ENCODE data around the gene TMEM132A. TPM values are rescaled to one million over a fixed set of nuclear protein-coding genes. Genes with fewer than 3 reads are reported as not detected.

TMEM132A gene
- total and polyA plus RNA-seq, 4 donors, result 1.6 to 8.9 (median 3.5) TPM

DNA sequence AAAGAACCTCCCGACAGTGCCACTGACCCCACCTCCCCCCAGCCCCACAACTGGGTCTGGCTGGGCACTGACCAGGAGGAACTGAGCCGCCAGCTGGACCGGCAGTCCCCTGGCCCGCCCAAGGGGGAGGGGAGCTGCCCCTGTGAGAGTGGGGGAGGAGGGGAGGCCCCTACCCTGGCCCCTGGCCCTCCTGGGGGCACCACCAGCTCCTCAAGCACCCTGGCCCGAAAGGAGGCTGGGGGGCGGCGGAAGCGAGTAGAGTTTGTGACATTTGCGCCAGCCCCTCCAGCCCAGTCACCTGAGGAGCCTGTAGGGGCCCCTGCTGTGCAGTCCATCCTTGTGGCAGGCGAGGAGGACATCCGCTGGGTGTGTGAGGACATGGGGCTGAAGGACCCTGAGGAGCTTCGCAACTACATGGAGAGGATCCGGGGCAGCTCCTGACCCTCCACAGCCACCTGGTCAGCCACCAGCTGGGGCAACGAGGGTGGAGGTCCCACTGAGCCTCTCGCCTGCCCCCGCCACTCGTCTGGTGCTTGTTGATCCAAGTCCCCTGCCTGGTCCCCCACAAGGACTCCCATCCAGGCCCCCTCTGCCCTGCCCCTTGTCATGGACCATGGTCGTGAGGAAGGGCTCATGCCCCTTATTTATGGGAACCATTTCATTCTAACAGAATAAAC lies 12.3 kb downstream of the TMEM132A start:
- DNase-seq (peak in 1 of 2 donors; percentile 71), ATAC-seq (ENCODE audit: low FRiP score) (no peak)
- Histone ChIP-seq H3K9me3 (ENCODE audit: control insufficient read depth, low read length) (no peaks in the 10 kb centered on the region), H3K4me1 (ENCODE audit: control insufficient read depth in 1 of 2, insufficient read depth in 2 of 2, low read length in 2 of 2) (no peaks in the 10 kb centered on the region), H3K27ac (ENCODE audit: low read depth in 1 of 2, low read length in 2 of 2) (no peak overlapping the region), H3K36me3 (ENCODE audit: control insufficient read depth in 1 of 2, insufficient read depth in 2 of 2, low read length in 1 of 2) (peaks cover 0 to 2% of the 10 kb centered on the region in 2 donors), H3K27me3 (ENCODE audit: control insufficient read depth in 1 of 2, insufficient read depth in 2 of 2, low read length in 1 of 2) (no peaks in the 10 kb centered on the region), H3K4me3 (ENCODE audit: low read length in 2 of 2) (no peak overlapping the region)
- intact Hi-C loops (cut with DNase I), result no loop called here
- 89 to 90% methylated on average over 17 to 18 of the region's 18 CpGs for WGBS, 2 donors

DNA sequence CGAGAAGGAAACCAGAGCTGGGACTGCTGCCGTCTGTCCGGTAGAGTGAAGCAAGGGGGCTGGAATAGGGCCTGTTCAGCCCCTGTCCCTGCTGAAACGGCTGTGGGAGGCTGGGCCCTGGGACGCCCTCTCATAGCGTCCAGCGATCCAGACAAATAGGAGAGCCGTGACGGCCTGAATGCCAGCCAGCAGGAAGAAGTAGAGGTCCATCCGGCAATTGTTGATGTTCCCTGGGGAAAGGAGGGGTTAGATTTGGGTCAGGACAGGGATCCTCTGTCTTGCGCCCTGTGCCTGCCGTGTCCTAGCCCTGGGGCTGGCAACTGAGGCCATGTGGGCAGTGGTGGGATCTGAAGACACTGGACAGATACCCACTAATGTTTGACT lies 12.9 kb downstream of the TMEM132A start:
- no peaks in the 10 kb centered on the region for H3K4me1 ChIP-seq (ENCODE audit: control insufficient read depth in 1 of 2, insufficient read depth in 2 of 2, low read length in 2 of 2)
- no peaks in the 10 kb centered on the region for H3K9me3 ChIP-seq (ENCODE audit: control insufficient read depth, low read length)
- WGBS, 2 donors, result 67 to 73% methylated on average over 12 of the region's 12 CpGs
- H3K4me3 ChIP-seq (ENCODE audit: low read length in 2 of 2), result no peak overlapping the region
- ATAC-seq (ENCODE audit: low FRiP score) (no peak), DNase-seq (no peak)
- intact Hi-C loops (cut with DNase I), result no loop called here
- H3K27me3 ChIP-seq (ENCODE audit: control insufficient read depth in 1 of 2, insufficient read depth in 2 of 2, low read length in 1 of 2), result no peaks in the 10 kb centered on the region
- H3K27ac ChIP-seq (ENCODE audit: low read depth in 1 of 2, low read length in 2 of 2), result no peak overlapping the region
- H3K36me3 ChIP-seq (ENCODE audit: control insufficient read depth in 1 of 2, insufficient read depth in 2 of 2, low read length in 1 of 2), result peaks cover 0 to 2% of the 10 kb centered on the region in 2 donors

- Histone ChIP-seq H3K4me1 (ENCODE audit: control insufficient read depth in 1 of 2, insufficient read depth in 2 of 2, low read length in 2 of 2) (no peaks in the 10 kb centered on the region), H3K4me3 (ENCODE audit: low read length in 2 of 2) (no peak overlapping the region), H3K27ac (ENCODE audit: low read depth in 1 of 2, low read length in 2 of 2) (no peak overlapping the region), H3K36me3 (ENCODE audit: control insufficient read depth in 1 of 2, insufficient read depth in 2 of 2, low read length in 1 of 2) (peaks cover 0 to 2% of the 10 kb centered on the region in 2 donors), H3K27me3 (ENCODE audit: control insufficient read depth in 1 of 2, insufficient read depth in 2 of 2, low read length in 1 of 2) (no peaks in the 10 kb centered on the region), H3K9me3 (ENCODE audit: control insufficient read depth, low read length) (no peaks in the 10 kb centered on the region)
- WGBS, 2 donors, result 91 to 93% methylated on average over 8 of the region's 8 CpGs
- intact Hi-C loops (cut with DNase I), result no loop called here
- ATAC-seq (ENCODE audit: low FRiP score) (no peak), DNase-seq (no peak)
These were observed 13.6 kb downstream of the TMEM132A start for GRCh38 chr11:60937811-60938210.

DNA sequence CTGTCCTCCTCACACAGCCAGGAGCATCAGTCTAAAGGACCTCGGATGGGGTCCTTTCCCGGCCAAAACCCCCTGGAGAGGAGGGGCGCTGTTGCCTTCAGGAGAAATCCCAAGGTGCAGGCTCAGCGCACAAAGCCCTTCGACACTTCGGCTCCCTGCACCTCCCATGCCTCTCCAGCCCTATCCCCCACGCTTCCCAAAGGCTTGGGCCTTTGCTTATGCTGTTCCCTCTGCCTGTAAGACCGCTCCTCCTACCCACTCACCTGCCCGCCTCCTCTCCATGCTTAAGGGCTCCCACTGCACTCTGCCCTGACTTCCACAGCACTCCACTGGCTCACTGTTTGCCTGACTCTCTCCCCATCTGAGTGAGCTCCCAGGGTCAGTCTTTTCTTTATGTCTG lies 14.2 kb downstream of the TMEM132A start:
- Histone ChIP-seq H3K9me3 (ENCODE audit: control insufficient read depth, low read length) (no peaks in the 10 kb centered on the region), H3K4me1 (ENCODE audit: control insufficient read depth in 1 of 2, insufficient read depth in 2 of 2, low read length in 2 of 2) (no peaks in the 10 kb centered on the region), H3K27ac (ENCODE audit: low read depth in 1 of 2, low read length in 2 of 2) (no peak overlapping the region), H3K4me3 (ENCODE audit: low read length in 2 of 2) (no peak overlapping the region), H3K36me3 (ENCODE audit: control insufficient read depth in 1 of 2, insufficient read depth in 2 of 2, low read length in 1 of 2) (peaks cover 0 to 2% of the 10 kb centered on the region in 2 donors), H3K27me3 (ENCODE audit: control insufficient read depth in 1 of 2, insufficient read depth in 2 of 2, low read length in 1 of 2) (no peaks in the 10 kb centered on the region)
- ATAC-seq (ENCODE audit: low FRiP score), result no peak
- intact Hi-C loops (cut with DNase I), result no loop called here
- no peak for DNase-seq
- WGBS, 2 donors, result 68 to 80% methylated on average over 9 of the region's 9 CpGs

DNA sequence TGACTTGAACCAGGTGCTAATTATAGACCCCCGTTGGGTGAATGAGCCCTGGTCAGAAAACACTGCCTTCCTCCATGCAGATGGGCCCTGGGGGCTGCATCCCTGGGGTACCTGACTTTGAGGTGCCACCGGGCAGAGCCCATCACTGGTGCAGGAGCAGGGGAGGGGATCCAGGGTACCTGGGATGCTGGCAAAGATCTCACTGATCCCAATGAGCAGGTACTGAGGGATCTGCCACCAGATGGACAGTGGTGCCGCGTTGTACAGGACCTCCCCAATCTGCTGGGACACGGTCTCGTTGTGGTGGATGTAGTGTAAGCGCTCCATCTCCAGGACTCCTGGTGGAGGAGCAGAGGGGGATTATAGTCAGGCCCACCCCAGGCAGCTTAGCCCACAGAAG lies 15.0 kb downstream of the TMEM132A start:
- peaks cover 0 to 2% of the 10 kb centered on the region in 2 donors for H3K36me3 ChIP-seq (ENCODE audit: control insufficient read depth in 1 of 2, insufficient read depth in 2 of 2, low read length in 1 of 2)
- no peak overlapping the region for H3K4me3 ChIP-seq (ENCODE audit: low read length in 2 of 2)
- ATAC-seq (ENCODE audit: low FRiP score), result no peak
- H3K27me3 ChIP-seq (ENCODE audit: control insufficient read depth in 1 of 2, insufficient read depth in 2 of 2, low read length in 1 of 2), result no peaks in the 10 kb centered on the region
- no peaks in the 10 kb centered on the region for H3K4me1 ChIP-seq (ENCODE audit: control insufficient read depth in 1 of 2, insufficient read depth in 2 of 2, low read length in 2 of 2)
- intact Hi-C loops (cut with DNase I), result no loop called here
- no peaks in the 10 kb centered on the region for H3K9me3 ChIP-seq (ENCODE audit: control insufficient read depth, low read length)
- no peak overlapping the region for H3K27ac ChIP-seq (ENCODE audit: low read depth in 1 of 2, low read length in 2 of 2)
- WGBS, 2 donors, result 87% methylated on average over 7 of the region's 7 CpGs
- DNase-seq, result peak; percentile 16 to 55

GRCh38 chr11:60939855-60940254 lies 15.6 kb downstream of the TMEM132A start:
- no peaks in the 10 kb centered on the region for H3K4me1 ChIP-seq (ENCODE audit: control insufficient read depth in 1 of 2, insufficient read depth in 2 of 2, low read length in 2 of 2)
- H3K36me3 ChIP-seq (ENCODE audit: control insufficient read depth in 1 of 2, insufficient read depth in 2 of 2, low read length in 1 of 2), result peaks cover 0 to 2% of the 10 kb centered on the region in 2 donors
- ATAC-seq (ENCODE audit: low FRiP score) (no peak), DNase-seq (no peak)
- no peak overlapping the region for H3K27ac ChIP-seq (ENCODE audit: low read depth in 1 of 2, low read length in 2 of 2)
- 51 to 58% methylated on average over 2 of the region's 2 CpGs for WGBS, 2 donors
- no peaks in the 10 kb centered on the region for H3K27me3 ChIP-seq (ENCODE audit: control insufficient read depth in 1 of 2, insufficient read depth in 2 of 2, low read length in 1 of 2)
- H3K9me3 ChIP-seq (ENCODE audit: control insufficient read depth, low read length), result no peaks in the 10 kb centered on the region
- no peak overlapping the region for H3K4me3 ChIP-seq (ENCODE audit: low read length in 2 of 2)
- intact Hi-C loops (cut with DNase I), result no loop called here

- no peaks in the 10 kb centered on the region for H3K27me3 ChIP-seq (ENCODE audit: control insufficient read depth in 1 of 2, insufficient read depth in 2 of 2, low read length in 1 of 2)
- H3K9me3 ChIP-seq (ENCODE audit: control insufficient read depth, low read length), result no peaks in the 10 kb centered on the region
- WGBS, 2 donors, result 93% methylated on average over 6 of the region's 6 CpGs
- peaks cover 0 to 2% of the 10 kb centered on the region in 2 donors for H3K36me3 ChIP-seq (ENCODE audit: control insufficient read depth in 1 of 2, insufficient read depth in 2 of 2, low read length in 1 of 2)
- H3K4me3 ChIP-seq (ENCODE audit: low read length in 2 of 2), result no peak overlapping the region
- no peak overlapping the region for H3K27ac ChIP-seq (ENCODE audit: low read depth in 1 of 2, low read length in 2 of 2)
- H3K4me1 ChIP-seq (ENCODE audit: control insufficient read depth in 1 of 2, insufficient read depth in 2 of 2, low read length in 2 of 2), result no peaks in the 10 kb centered on the region
- intact Hi-C loops (cut with DNase I), result no loop called here
- DNase-seq (peak in 1 of 2 donors; percentile 20), ATAC-seq (ENCODE audit: low FRiP score) (no peak)
These were observed 17.3 kb downstream of the TMEM132A start for GRCh38 chr11:60941371-60942119.

- intact Hi-C loops (cut with DNase I), result no loop called here
- peaks cover 0 to 2% of the 10 kb centered on the region in 2 donors for H3K36me3 ChIP-seq (ENCODE audit: control insufficient read depth in 1 of 2, insufficient read depth in 2 of 2, low read length in 1 of 2)
- H3K4me3 ChIP-seq (ENCODE audit: low read length in 2 of 2), result no peak overlapping the region
- no peak for ATAC-seq (ENCODE audit: low FRiP score)
- 95 to 98% methylated on average over 4 of the region's 4 CpGs for WGBS, 2 donors
- H3K4me1 ChIP-seq (ENCODE audit: control insufficient read depth in 1 of 2, insufficient read depth in 2 of 2, low read length in 2 of 2), result no peaks in the 10 kb centered on the region
- no peaks in the 10 kb centered on the region for H3K9me3 ChIP-seq (ENCODE audit: control insufficient read depth, low read length)
- no peaks in the 10 kb centered on the region for H3K27me3 ChIP-seq (ENCODE audit: control insufficient read depth in 1 of 2, insufficient read depth in 2 of 2, low read length in 1 of 2)
- DNase-seq, result peak in 1 of 2 donors; percentile 49
- H3K27ac ChIP-seq (ENCODE audit: low read depth in 1 of 2, low read length in 2 of 2), result no peak overlapping the region
These were observed 18.0 kb downstream of the TMEM132A start for GRCh38 chr11:60942219-60942618.

All from aorta (tissue), 5 donors.